GM13976 (cell line): ENCODE measurements around the gene UPP2.

Experiments used
- DNase-seq: peaks from one replicate; pipeline ENCODE4 v3.0.0; 2012; ENCODE audit warnings: low spot score
- CTCF ChIP-seq: IDR thresholded peaks from 2 replicates; pipeline ENCODE4 v1.5.1; 2012; ENCODE audit warnings: borderline replicate concordance, mild to moderate bottlenecking; ENCODE audit not compliant: insufficient read depth; ENCODE audit errors: extremely low read depth, missing control alignments, control extremely low read depth
- in situ Hi-C: fragments of 300-500 bp; cut with MboI; formaldehyde crosslinking; loops from one replicate; pipeline ENCODE4 v1.12.0; 2022; ENCODE audit warnings: low sequenced_read_pairs, mixed read lengths, inconsistent platforms; ENCODE audit not compliant: unreplicated experiment

The UPP2 gene

GRCh38 chr2:158094487-158095092 is 7.1 kb upstream of the UPP2 start:
- no peak for TF ChIP-seq CTCF
- in situ Hi-C loops, result no loop called here
- no peak for DNase-seq

GRCh38 chr2:158095269-158095668 is 6.4 kb upstream of the UPP2 start:
- in situ Hi-C loops, result no loop called here
- no peak for TF ChIP-seq CTCF
- DNase-seq, result no peak

GRCh38 chr2:158095912-158096311 is 5.8 kb upstream of the UPP2 start:
- no peak for TF ChIP-seq CTCF
- in situ Hi-C loops, result no loop called here
- DNase-seq, result no peak

- no peak for DNase-seq
- in situ Hi-C loops, result no loop called here
- TF ChIP-seq CTCF, result no peak
Observed at GRCh38 chr2:158097481-158097880, 4.2 kb upstream of the UPP2 start.

- no peak for DNase-seq
- in situ Hi-C loops, result no loop called here
- no peak for TF ChIP-seq CTCF
Observed at GRCh38 chr2:158098178-158098577, 3.5 kb upstream of the UPP2 start.

GRCh38 chr2:158099716-158100115 is 2.0 kb upstream of the UPP2 start:
- TF ChIP-seq CTCF, result no peak
- DNase-seq, result no peak
- in situ Hi-C loops, result no loop called here
